HepG2 (cell line): Measurements from ENCODE around the gene AKAP10. TPM values are rescaled to one million over a fixed set of nuclear protein-coding genes. Genes with fewer than 3 reads are reported as not detected.

Source experiments
- ATF4 ChIP-seq, 2 experiments: fragments of 450-650 bp in 1 of 2; sonication (generic) in 1 of 2; formaldehyde crosslinking; IDR thresholded peaks; 2 replicates each; pipeline versions ENCODE4 v1.5.0 to v1.8.0; 2020 to 2022; ENCODE audit warnings: mild to moderate bottlenecking in 1 of 2, missing genetic modification reagents in 1 of 2
- CCDC6 ChIP-seq: sonication (generic); formaldehyde crosslinking; IDR thresholded peaks from 2 replicates; pipeline ENCODE4 v1.8.1; 2022; ENCODE audit warnings: mild to moderate bottlenecking, missing genetic modification reagents, moderate library complexity
- DNMT1 ChIP-seq: sonication (generic); formaldehyde crosslinking; IDR thresholded peaks from 2 replicates; pipeline ENCODE4 v1.5.1; 2020; ENCODE audit warnings: mild to moderate bottlenecking, missing genetic modification reagents
- NFKB2 ChIP-seq: sonication (generic); formaldehyde crosslinking; IDR thresholded peaks from 2 replicates; pipeline ENCODE4 v1.4.0; 2020; ENCODE audit warnings: missing genetic modification reagents, borderline replicate concordance
- PCBP2 ChIP-seq: fragments of 200-400 bp; formaldehyde crosslinking; optimal IDR thresholded peaks from 2 replicates; pipeline ENCODE3; 2018; ENCODE audit warnings: low read length, low read depth; ENCODE audit not compliant: poor library complexity, severe bottlenecking
- RBFOX2 ChIP-seq: fragments of 200-400 bp; formaldehyde crosslinking; IDR thresholded peaks from 2 replicates; pipeline ENCODE4 v1.6.1; 2017; ENCODE audit warnings: low read depth, mild to moderate bottlenecking, low read length
- SIN3B ChIP-seq: fragments of 150-350 bp; IDR thresholded peaks from 2 replicates; pipeline ENCODE4 v1.6.1; 2014; ENCODE audit warnings: low read length
- SKI ChIP-seq: fragments of 450-650 bp; IDR thresholded peaks from one replicate; pipeline ENCODE4 v1.6.1; 2018; ENCODE audit warnings: mild to moderate bottlenecking; ENCODE audit not compliant: partially characterized antibody
- THAP11 ChIP-seq: IDR thresholded peaks from 2 replicates; pipeline ENCODE4 v1.6.1; 2016; ENCODE audit warnings: missing biosample characterization, missing genetic modification reagents
- ZNF501 ChIP-seq: sonication (generic); formaldehyde crosslinking; IDR thresholded peaks from 2 replicates; pipeline ENCODE4 v1.5.1; 2020; ENCODE audit warnings: mild to moderate bottlenecking, moderate library complexity, missing genetic modification reagents
- ZNF816 ChIP-seq: sonication (generic); formaldehyde crosslinking; IDR thresholded peaks from 2 replicates; pipeline ENCODE4 v1.8.0; 2022; ENCODE audit warnings: missing genetic modification reagents, mild to moderate bottlenecking, borderline replicate concordance
- polyA plus RNA-seq, 8 experiments: library from polyadenylated mRNA; depleted of rRNA in 3 of 8; stranded (reverse) in 7 of 8; unstranded in 1 of 8; fragments of >200 nt; fragmentation: Illumina TruSeq in 4 of 8; extraction: Trizol in 4 of 8; gene quantifications; 2 replicates each; pipeline versions ENCODE4 v1.2.1 to v1.2.3, GENCODE V29; 2011 to 2016; ENCODE audit warnings: low read depth in 4 of 8, missing spikeins in 1 of 8, mixed read lengths in 1 of 8; ENCODE audit not compliant: insufficient read depth in 1 of 8
- total RNA-seq, 5 experiments: library from RNA; depleted of rRNA; stranded (reverse); fragments of >200 nt; fragmentation: Illumina TruSeq; extraction: Trizol; gene quantifications; 2 replicates each; pipeline ENCODE4 v1.2.3, GENCODE V29; 2016; ENCODE audit warnings: low read depth in 1 of 5
- TF ChIP-seq, protein P1 (sequence below), 2 experiments: sonication (generic) in 1 of 2; formaldehyde crosslinking in 1 of 2; IDR thresholded peaks; 2 replicates each; pipeline versions ENCODE4 v1.6.1 to v1.9.0; 2014 to 2022; ENCODE audit warnings: antibody characterized with exemption in 1 of 2, borderline replicate concordance in 1 of 2, inconsistent platforms in 1 of 2, low read depth in 1 of 2, missing genetic modification reagents in 1 of 2
- TF ChIP-seq, protein P2 (sequence below): sonication (generic); formaldehyde crosslinking; IDR thresholded peaks from 2 replicates; pipeline ENCODE4 v1.4.0; 2020; ENCODE audit warnings: low read depth, mild to moderate bottlenecking, missing genetic modification reagents

AKAP10 gene
- total and polyA plus RNA-seq, 2 of the 13 experiments (the other 11 are each of a cell fraction or from before 2014, with no cell fraction given): 17.6 to 21.7 TPM

DNA sequence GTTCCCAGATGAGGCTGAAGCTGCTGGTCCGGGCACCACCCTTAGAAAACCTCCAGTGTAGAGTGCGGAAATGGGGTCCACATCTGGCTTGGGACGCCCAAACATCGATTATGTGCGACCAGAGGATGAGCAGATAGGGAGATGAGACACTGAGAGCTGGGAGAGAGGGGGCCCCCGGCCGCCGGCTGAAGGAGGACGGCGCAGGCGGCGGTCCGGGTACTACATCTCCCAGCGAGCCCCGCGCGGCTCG is 31.3 kb upstream of the AKAP10 start (continued):
- TF ChIP-seq PCBP2: no peak
- peak; percentile 98 for TF ChIP-seq THAP11 (CRISPR knock-in tag)
- peak; percentile 41; the same call in 1 of the 2 replicates for TF ChIP-seq ZNF816 (CRISPR knock-in tag)
- TF ChIP-seq SKI: no peak
- no peak for TF ChIP-seq SIN3B
- TF ChIP-seq CCDC6 (CRISPR knock-in tag): no peak
- no peak for TF ChIP-seq NFKB2 (CRISPR knock-in tag)
- no peak for TF ChIP-seq RBFOX2
- TF ChIP-seq, protein P1, sequence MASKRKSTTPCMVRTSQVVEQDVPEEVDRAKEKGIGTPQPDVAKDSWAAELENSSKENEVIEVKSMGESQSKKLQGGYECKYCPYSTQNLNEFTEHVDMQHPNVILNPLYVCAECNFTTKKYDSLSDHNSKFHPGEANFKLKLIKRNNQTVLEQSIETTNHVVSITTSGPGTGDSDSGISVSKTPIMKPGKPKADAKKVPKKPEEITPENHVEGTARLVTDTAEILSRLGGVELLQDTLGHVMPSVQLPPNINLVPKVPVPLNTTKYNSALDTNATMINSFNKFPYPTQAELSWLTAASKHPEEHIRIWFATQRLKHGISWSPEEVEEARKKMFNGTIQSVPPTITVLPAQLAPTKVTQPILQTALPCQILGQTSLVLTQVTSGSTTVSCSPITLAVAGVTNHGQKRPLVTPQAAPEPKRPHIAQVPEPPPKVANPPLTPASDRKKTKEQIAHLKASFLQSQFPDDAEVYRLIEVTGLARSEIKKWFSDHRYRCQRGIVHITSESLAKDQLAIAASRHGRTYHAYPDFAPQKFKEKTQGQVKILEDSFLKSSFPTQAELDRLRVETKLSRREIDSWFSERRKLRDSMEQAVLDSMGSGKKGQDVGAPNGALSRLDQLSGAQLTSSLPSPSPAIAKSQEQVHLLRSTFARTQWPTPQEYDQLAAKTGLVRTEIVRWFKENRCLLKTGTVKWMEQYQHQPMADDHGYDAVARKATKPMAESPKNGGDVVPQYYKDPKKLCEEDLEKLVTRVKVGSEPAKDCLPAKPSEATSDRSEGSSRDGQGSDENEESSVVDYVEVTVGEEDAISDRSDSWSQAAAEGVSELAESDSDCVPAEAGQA (IDR thresholded peaks at IDR 0.05; ENCODE audit: low read depth): peak; percentile 40; the same call in 1 of the 2 replicates
- TF ChIP-seq, protein P1 (CRISPR knock-in tag; IDR thresholded peaks at IDR 0.05; ENCODE audit: borderline replicate concordance): 0 out of 2 replicates have a peak, but pooled peaks have one; percentile 38
- TF ChIP-seq ATF4 (CRISPR knock-in tag; IDR thresholded peaks at IDR 0.05): no peak
- TF ChIP-seq, protein P2, sequence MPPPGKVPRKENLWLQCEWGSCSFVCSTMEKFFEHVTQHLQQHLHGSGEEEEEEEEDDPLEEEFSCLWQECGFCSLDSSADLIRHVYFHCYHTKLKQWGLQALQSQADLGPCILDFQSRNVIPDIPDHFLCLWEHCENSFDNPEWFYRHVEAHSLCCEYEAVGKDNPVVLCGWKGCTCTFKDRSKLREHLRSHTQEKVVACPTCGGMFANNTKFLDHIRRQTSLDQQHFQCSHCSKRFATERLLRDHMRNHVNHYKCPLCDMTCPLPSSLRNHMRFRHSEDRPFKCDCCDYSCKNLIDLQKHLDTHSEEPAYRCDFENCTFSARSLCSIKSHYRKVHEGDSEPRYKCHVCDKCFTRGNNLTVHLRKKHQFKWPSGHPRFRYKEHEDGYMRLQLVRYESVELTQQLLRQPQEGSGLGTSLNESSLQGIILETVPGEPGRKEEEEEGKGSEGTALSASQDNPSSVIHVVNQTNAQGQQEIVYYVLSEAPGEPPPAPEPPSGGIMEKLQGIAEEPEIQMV (CRISPR knock-in tag): 0 out of 2 replicates have a peak, but pooled peaks have one; percentile 55
- TF ChIP-seq DNMT1 (CRISPR knock-in tag): 0 out of 2 replicates have a peak, but pooled peaks have one; percentile 59
- TF ChIP-seq ZNF501 (CRISPR knock-in tag): peak; percentile 69
- TF ChIP-seq, all 625 proteins: peak for 15
